Ascending aorta (tissue), 2 donors: ENCODE results near the gene NOX4. TPM values are rescaled to one million over a fixed set of nuclear protein-coding genes. Genes with fewer than 3 reads are reported as not detected.
"Not testable (repeated sequence)": the region's sequence is repeated elsewhere in the genome, so short reads cannot be mapped to it uniquely, and the experiment has no call there.

ENCODE experiments used
- DNase-seq, 2 donors: peaks; one replicate each; pipeline ENCODE4 v3.0.0-alpha.2; 2019; ENCODE audit warnings: low spot score in 2 of 2
- H3K27ac ChIP-seq, 2 donors: fragments of 200-600 bp; sonication (generic); one replicate each; pipeline ENCODE4 v1.5.1; 2016 to 2017; ENCODE audit warnings: mild to moderate bottlenecking in 1 of 2
- H3K27me3 ChIP-seq: fragments of 200-600 bp; sonication (generic); one replicate; pipeline ENCODE4 v1.5.1; 2017
- H3K36me3 ChIP-seq, 2 donors: fragments of 200-600 bp; sonication (generic); one replicate each; pipeline ENCODE4 v1.5.1; 2016
- H3K4me1 ChIP-seq, 2 donors: fragments of 200-600 bp; sonication (generic); one replicate each; pipeline ENCODE4 v1.5.1; 2016 to 2017; ENCODE audit warnings: mild to moderate bottlenecking in 1 of 2
- H3K4me3 ChIP-seq, 2 donors: fragments of 200-600 bp; sonication (generic); one replicate each; pipeline ENCODE4 v1.5.1; 2016 to 2017; ENCODE audit warnings: mild to moderate bottlenecking in 1 of 2
- H3K9me3 ChIP-seq, 2 donors: fragments of 200-600 bp; sonication (generic); one replicate each; pipeline ENCODE4 v1.5.1; 2016
- intact Hi-C: fragments of 100-400 bp; cut with DNase I; formaldehyde crosslinking; loops from one replicate; pipeline ENCODE4 v1.15.1; 2023
- total RNA-seq: library from RNA; depleted of rRNA; stranded (reverse); fragments of >200 nt; gene quantifications from one replicate; pipeline ENCODE4 v1.1.0, GENCODE V29; 2016
- TF ChIP-seq, protein P1 (sequence below), 3 experiments: fragments of 200-600 bp in 2 of 3; fragments of 450-650 bp in 1 of 3; sonication (generic) in 2 of 3; IDR thresholded peaks; one replicate each; pipeline ENCODE4 v1.5.1; 2016 to 2019; ENCODE audit warnings: antibody characterized with exemption in 3 of 3, mild to moderate bottlenecking in 1 of 3, moderate library complexity in 1 of 3

Gene NOX4
- total RNA-seq, 1 donor from 2014 or later: 125 TPM

- no peak overlapping the region for H3K27ac ChIP-seq
- TF ChIP-seq, protein P1, sequence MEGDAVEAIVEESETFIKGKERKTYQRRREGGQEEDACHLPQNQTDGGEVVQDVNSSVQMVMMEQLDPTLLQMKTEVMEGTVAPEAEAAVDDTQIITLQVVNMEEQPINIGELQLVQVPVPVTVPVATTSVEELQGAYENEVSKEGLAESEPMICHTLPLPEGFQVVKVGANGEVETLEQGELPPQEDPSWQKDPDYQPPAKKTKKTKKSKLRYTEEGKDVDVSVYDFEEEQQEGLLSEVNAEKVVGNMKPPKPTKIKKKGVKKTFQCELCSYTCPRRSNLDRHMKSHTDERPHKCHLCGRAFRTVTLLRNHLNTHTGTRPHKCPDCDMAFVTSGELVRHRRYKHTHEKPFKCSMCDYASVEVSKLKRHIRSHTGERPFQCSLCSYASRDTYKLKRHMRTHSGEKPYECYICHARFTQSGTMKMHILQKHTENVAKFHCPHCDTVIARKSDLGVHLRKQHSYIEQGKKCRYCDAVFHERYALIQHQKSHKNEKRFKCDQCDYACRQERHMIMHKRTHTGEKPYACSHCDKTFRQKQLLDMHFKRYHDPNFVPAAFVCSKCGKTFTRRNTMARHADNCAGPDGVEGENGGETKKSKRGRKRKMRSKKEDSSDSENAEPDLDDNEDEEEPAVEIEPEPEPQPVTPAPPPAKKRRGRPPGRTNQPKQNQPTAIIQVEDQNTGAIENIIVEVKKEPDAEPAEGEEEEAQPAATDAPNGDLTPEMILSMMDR (IDR thresholded peaks at IDR 0.05): no peak
- intact Hi-C loops: no loop called here
- no peak for DNase-seq
- H3K36me3 ChIP-seq: no peaks in the 10 kb centered on the region
- no peaks in the 10 kb centered on the region for H3K27me3 ChIP-seq
- H3K9me3 ChIP-seq: no peaks in the 10 kb centered on the region
- H3K4me3 ChIP-seq: peak overlapping the region; percentile 21 to 41
- peaks cover 0 to 9% of the 10 kb centered on the region in 2 donors for H3K4me1 ChIP-seq
Measured at GRCh38 chr11:89293965-89294679, 197.1 kb downstream of the NOX4 start.

- intact Hi-C loops, H3K27ac ChIP-seq, H3K4me1 ChIP-seq, H3K9me3 ChIP-seq, H3K27me3 ChIP-seq, DNase-seq, H3K4me3 ChIP-seq, H3K36me3 ChIP-seq: not testable (repeated sequence)
Measured at GRCh38 chr11:89288004-89288403, 203.2 kb downstream of the NOX4 start.

DNA sequence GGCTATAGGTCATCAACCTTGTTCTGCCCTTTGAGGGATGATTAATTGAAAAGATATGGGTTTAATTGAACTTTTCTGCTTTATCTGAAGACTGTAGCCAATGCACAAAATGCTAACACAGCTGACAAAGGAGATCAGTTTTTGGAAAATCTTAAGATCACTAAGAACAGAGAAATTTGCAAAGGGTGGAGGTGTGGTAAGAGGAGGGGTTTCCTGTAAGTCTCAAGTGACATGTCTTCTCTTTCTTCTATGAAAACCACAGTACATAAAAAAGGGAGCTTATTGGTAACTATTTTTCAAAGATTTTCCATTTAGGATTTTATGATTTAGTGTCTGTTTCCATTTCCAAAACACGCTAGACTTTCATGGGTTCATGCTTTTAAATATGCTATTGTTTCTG lies 204.6 kb downstream of the NOX4 start:
- H3K9me3 ChIP-seq, H3K4me3 ChIP-seq, H3K36me3 ChIP-seq, H3K27me3 ChIP-seq, H3K27ac ChIP-seq, DNase-seq, H3K4me1 ChIP-seq, intact Hi-C loops: not testable (repeated sequence)

GRCh38 chr11:89281032-89281677 lies 210.0 kb downstream of the NOX4 start:
- DNase-seq, intact Hi-C loops, H3K4me1 ChIP-seq, H3K9me3 ChIP-seq, H3K27me3 ChIP-seq, H3K36me3 ChIP-seq, H3K4me3 ChIP-seq, H3K27ac ChIP-seq: not testable (repeated sequence)

DNA sequence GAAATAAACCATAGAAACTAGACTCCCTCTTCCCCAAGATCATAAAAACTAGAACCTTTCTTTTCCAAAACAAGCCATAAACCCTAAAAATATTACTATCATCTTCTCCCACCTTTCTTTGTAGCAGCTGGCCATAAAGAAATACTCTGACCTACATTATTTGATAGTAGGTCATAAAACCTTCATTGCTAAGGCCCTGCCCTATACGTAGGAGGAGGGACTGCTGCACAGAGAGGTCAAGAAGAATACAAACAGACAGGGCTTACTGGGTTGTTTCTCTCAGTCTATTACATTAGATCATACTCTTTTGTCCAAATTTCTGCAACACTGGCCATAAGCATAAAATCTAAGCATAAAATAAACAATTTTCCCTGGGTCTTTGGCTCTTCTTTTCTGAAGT lies 212.0 kb downstream of the NOX4 start:
- TF ChIP-seq, protein P1 (IDR thresholded peaks at IDR 0.05): no peak
- DNase-seq: no peak
- intact Hi-C loops: no loop called here
- H3K9me3 ChIP-seq: no peaks in the 10 kb centered on the region
- no peaks in the 10 kb centered on the region for H3K36me3 ChIP-seq
- no peak overlapping the region for H3K4me3 ChIP-seq
- H3K4me1 ChIP-seq: no peaks in the 10 kb centered on the region
- H3K27ac ChIP-seq: no peak overlapping the region
- no peaks in the 10 kb centered on the region for H3K27me3 ChIP-seq

GRCh38 chr11:89275966-89276365 lies 215.2 kb downstream of the NOX4 start:
- Histone ChIP-seq H3K36me3 (no peaks in the 10 kb centered on the region), H3K27ac (no peak overlapping the region), H3K27me3 (no peaks in the 10 kb centered on the region), H3K9me3 (peaks cover 0 to 8% of the 10 kb centered on the region in 2 donors), H3K4me3 (no peak overlapping the region), H3K4me1 (no peaks in the 10 kb centered on the region)
- intact Hi-C loops: no loop called here
- TF ChIP-seq, protein P1 (IDR thresholded peaks at IDR 0.05): no peak
- DNase-seq: no peak

Other genes starting within 250 kb of the NOX4 start
- gene TRIM77, start 218.9 kb upstream of the NOX4 start, total RNA-seq: not detected